ENCODE data around the gene SFXN5.

DNA sequence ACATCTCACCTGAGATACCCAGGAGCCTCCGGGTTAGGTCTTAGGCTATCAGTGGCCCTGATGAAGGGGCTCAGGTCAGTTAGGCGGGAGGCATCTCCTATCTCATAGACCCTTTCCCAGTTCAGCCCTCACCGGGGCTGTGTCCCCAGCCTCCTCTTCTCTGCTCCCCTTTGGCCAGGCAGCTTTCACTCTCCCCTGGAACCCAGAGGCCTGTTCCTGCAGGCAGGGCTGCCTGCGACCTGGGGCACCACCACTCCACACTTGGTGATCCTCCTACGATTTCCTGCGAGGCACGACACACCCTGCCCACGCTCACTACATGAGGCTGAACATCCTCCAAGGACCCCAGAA lies 51.2 kb downstream of the SFXN5 start:
- TF ChIP-seq, protein P1, sequence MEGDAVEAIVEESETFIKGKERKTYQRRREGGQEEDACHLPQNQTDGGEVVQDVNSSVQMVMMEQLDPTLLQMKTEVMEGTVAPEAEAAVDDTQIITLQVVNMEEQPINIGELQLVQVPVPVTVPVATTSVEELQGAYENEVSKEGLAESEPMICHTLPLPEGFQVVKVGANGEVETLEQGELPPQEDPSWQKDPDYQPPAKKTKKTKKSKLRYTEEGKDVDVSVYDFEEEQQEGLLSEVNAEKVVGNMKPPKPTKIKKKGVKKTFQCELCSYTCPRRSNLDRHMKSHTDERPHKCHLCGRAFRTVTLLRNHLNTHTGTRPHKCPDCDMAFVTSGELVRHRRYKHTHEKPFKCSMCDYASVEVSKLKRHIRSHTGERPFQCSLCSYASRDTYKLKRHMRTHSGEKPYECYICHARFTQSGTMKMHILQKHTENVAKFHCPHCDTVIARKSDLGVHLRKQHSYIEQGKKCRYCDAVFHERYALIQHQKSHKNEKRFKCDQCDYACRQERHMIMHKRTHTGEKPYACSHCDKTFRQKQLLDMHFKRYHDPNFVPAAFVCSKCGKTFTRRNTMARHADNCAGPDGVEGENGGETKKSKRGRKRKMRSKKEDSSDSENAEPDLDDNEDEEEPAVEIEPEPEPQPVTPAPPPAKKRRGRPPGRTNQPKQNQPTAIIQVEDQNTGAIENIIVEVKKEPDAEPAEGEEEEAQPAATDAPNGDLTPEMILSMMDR (IDR thresholded peaks at IDR 0.05) = no peak
- no peak for TF ChIP-seq POLR2A (IDR thresholded peaks at IDR 0.05)
